ENCODE results near the gene EWSR1.

Gene EWSR1

GRCh38 chr22:29302681-29303465, 34.8 kb downstream of the EWSR1 start:
- in situ Hi-C loops (cut with HindIII; ENCODE audit: low sequenced_read_pairs) = no loop called here

DNA sequence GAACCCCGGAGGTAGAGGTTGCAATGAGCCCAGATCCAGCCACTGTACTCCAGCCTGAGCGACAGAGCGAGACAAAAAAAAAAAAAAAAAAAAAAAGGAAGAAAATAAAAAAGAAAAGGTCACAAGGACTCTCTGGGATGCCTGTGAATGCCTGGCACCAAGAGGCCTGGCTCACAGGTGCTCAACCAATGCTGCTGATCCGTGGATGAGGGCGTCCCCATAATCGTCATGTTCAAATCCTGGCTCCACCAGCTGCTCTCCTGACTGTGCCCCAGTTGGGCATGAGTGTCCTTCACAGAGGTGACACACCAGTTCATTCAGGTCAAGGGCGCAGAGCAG, 37.7 kb downstream of the EWSR1 start:
- in situ Hi-C loops (cut with HindIII; ENCODE audit: low sequenced_read_pairs) = no loop called here

DNA sequence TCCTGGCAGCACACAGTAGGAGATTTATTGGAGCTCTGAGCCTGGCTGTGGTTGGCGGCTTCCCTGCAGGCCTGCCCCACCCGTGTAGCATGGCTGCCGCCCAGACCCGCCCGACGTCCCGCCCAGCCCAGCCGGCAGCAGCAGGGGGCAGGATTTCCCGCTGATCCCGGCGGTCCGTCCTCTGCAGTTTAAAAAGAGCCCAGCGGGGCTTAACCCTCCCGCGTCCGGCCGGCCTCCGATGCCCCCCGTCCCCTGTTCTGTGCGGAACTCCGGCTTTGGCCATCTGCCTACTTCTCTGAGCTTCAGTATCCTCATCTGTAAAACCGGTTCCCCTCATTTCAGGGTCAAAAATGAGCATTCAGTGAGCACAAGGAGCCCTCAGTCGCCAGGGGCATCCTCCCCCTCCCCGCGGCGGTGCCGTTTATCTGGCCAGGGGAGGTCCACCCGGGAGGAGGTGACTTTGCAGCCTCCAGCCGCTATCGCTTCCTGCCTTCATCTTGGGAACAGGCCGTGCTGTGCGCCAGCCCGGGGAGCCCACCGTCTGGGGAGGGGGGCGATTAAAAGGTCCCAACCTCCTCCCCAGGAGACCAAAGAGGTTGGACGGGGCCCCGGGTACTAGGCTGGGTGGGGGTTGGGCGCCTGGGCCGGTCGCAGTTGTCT, 38.2 kb downstream of the EWSR1 start, which contains the start of gene GAS2L1:
Gene GAS2L1, plus strand, starts transcription at position 476 of the 660 bp plus-strand sequence. CDS start 1,456 bp downstream, outside the sequence.
- in situ Hi-C loops (cut with HindIII; ENCODE audit: low sequenced_read_pairs) = no loop called here

DNA sequence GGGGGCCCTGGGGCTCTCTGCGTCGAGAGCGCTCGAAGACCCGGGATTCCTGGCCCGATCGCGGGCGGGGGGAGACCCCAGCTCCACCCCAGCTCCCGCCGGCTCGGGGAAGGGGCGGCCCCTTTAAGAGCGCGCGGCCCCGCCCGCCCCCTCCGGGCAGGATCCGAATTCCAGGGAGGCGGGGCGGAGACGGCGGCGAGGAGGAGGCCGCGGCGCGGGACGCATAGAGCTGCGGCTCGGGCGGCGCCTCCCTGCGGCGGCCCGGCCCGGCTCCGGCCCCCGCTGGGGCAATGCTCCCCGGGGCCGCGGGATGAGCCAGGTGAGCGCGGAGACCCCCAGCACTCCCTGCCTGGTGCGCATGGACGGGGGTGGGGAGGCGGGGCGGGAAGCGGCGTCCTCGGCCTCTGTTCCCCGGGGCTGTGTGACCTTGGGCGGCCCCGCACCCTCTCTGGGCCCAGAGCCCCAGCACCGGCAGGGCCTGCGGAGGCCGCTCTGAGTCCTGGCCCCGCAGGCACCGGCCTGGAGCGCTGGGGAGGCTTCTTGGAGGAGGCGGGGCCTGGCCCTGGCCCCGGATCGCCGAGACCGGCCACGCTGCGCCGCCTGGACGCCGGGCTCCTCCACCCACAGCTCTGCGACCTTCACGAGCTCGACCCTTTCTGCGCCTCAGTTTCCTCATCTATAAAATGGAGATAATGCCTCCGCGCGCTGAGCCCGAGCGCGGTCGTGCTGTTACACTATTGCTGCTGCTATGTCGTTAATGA, 38.9 kb downstream of the EWSR1 start:
- in situ Hi-C loops (cut with HindIII; ENCODE audit: low sequenced_read_pairs) = no loop called here

DNA sequence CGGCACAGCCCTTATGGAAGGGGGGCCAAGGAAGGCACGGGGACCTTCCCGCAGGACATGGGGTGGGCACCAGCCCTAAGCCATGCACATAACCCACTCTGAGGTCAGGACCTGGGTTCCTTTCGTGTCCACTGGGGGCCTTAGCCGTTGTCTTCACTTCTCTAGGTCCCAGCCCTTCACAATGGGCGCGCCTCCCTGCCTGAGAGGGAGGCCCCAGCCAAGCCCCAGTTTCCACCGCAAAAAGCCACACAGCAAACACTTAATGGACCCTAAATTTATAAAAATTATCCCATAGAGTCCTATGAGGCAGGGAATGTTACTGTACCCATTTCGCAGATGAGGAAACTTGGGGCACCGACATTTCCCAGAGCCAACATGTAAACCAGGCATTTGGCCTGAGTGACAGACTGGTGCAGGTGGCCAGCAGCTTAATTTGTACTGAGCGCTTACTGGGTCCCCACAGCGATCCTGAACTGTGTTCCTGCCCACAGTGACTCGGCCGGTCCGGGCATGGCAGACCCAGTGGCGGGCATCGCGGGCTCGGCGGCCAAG, 39.6 kb downstream of the EWSR1 start:
- in situ Hi-C loops (cut with HindIII; ENCODE audit: low sequenced_read_pairs) = no loop called here

- in situ Hi-C loops (cut with HindIII; ENCODE audit: low sequenced_read_pairs) = no loop called here
Observed at GRCh38 chr22:29308148-29308790, 40.2 kb downstream of the EWSR1 start.

DNA sequence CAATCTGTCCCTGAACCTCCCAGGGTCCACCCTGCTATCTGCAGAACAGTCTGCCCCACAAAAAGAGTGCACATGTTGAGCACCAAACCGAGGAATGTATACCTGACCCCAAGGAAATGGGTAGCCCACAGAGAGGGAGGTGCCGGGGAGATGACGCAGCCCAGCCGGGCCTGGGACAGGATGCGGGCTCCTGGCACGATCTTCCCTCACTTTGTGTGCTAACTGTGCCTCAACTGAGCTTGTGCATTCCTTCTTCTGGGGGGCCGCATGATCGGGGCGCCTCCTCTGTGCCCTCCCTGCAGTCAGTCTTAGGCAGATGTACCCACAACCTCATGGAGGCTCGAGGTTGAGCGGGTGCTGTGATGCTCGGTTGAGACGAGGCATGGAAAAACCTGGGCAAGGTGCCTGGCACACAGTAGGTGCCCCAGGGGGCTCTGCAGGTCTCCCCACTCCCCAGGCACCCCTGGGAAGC, 40.8 kb downstream of the EWSR1 start:
- in situ Hi-C loops (cut with HindIII; ENCODE audit: low sequenced_read_pairs) = no loop called here

- in situ Hi-C loops (cut with HindIII; ENCODE audit: low sequenced_read_pairs) = no loop called here
Observed at GRCh38 chr22:29309332-29310064, 41.4 kb downstream of the EWSR1 start.

DNA sequence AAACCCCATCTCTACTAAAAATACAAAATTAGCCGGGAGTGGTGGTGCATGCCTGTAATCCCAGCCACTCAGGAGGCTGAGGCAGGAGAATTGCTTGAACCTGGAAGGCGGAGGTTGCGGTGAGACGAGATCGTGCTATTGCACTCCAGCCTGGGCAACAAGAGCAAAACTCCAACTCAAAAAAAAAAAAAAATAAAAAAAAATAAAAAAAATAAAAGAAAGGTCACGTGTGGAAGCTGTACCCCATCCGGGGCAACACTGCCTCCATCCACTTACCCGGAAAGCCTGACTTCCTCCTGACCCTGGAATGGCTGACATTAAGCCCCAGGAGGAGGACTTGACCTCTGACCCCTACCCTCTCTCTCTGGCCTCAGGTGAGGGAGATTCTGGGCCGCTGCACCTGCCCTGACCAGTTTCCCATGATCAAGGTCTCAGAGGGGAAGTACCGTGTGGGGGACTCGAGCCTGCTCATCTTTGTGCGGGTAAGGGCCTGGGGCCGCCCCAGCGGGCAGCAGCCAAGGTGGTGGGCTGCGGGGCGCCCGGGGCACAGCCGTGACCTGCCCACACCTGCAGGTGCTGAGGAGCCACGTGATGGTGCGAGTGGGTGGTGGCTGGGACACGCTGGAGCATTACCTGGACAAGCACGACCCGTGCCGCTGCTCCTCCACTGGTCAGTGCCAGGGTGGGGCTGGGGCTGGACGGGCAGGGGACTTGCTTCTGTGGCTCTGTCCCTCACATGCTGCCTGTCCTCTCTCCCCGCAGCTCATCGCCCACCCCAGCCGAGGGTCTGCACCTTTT, 42.2 kb downstream of the EWSR1 start:
- in situ Hi-C loops (cut with HindIII; ENCODE audit: low sequenced_read_pairs) = no loop called here

GRCh38 chr22:29310863-29311339, 42.8 kb downstream of the EWSR1 start:
- in situ Hi-C loops (cut with HindIII; ENCODE audit: low sequenced_read_pairs) = no loop called here

GRCh38 chr22:29311464-29312217, 43.6 kb downstream of the EWSR1 start:
- in situ Hi-C loops (cut with HindIII; ENCODE audit: low sequenced_read_pairs) = no loop called here

GRCh38 chr22:29312218-29313125, 44.4 kb downstream of the EWSR1 start:
- in situ Hi-C loops (cut with HindIII; ENCODE audit: low sequenced_read_pairs) = no loop called here

- in situ Hi-C loops (cut with HindIII; ENCODE audit: low sequenced_read_pairs) = no loop called here
Observed at GRCh38 chr22:29313126-29313575, 45.1 kb downstream of the EWSR1 start.

- in situ Hi-C loops (cut with HindIII; ENCODE audit: low sequenced_read_pairs) = no loop called here
Observed at GRCh38 chr22:29313576-29314466, 45.8 kb downstream of the EWSR1 start.

DNA sequence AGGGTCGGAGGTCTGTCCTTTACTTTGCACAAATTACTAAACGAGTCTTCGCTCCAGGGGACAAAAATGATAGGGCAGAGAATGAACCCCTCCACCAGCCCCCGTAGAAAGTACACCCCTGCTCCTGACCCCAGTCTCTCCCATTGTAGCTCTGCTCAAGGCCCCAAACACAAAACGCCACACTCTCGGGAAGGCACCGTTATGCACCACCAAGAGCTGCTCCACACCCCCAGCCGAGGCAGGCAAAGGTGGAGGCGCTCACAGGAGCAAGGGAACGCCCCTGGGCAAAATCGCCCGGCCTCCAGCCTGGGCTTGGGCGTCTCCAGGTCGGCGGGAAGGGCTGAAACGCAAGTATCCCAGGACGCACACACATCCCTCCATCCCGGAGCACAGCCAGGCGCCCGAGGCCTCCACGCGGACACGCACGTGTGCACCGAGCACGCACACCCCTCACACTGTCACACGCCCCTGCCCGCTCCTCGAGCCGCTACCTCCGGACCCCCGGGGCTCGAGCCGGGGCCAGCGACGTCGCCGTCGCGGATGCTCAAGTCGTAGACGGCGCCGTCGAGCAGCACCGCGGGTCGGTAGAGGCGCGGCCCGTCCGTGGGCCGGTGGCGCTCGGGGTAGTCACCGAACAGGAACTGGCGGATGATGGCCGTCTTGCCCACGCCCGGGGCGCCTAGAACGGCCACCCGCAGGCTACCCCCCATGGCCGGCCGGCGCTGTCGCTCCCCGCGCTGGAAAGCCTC, 46.6 kb downstream of the EWSR1 start:
- in situ Hi-C loops (cut with HindIII; ENCODE audit: low sequenced_read_pairs) = no loop called here

All from endothelial cell of hepatic sinusoid (primary cell).